GM19467 (cell line): ENCODE measurements around the gene SMPD4.
"Not testable (repeated sequence)": the region's sequence is repeated elsewhere in the genome, so short reads cannot be mapped to it uniquely, and the experiment has no call there.

Source experiments
- ATAC-seq: cut with Tn5 transposase; IDR thresholded peaks from one replicate; pipeline ENCODE4 v1.9.1; 2021; ENCODE audit warnings: mild to moderate bottlenecking, moderate library complexity; ENCODE audit not compliant: unreplicated experiment

Gene SMPD4

GRCh38 chr2:130157825-130158514 lies 23.4 kb downstream of the SMPD4 start:
- ATAC-seq: peak; percentile 84

- ATAC-seq: peak; percentile 34
Measured at GRCh38 chr2:130157354-130157753, 24.0 kb downstream of the SMPD4 start.

GRCh38 chr2:130156624-130157004 lies 24.8 kb downstream of the SMPD4 start:
- ATAC-seq: no peak

- ATAC-seq: not testable (repeated sequence)
Measured at GRCh38 chr2:130155956-130156623, 25.3 kb downstream of the SMPD4 start.

GRCh38 chr2:130154773-130155765 lies 26.3 kb downstream of the SMPD4 start:
- no peak for ATAC-seq

GRCh38 chr2:130154423-130154770 lies 27.0 kb downstream of the SMPD4 start:
- not testable (repeated sequence) for ATAC-seq

- ATAC-seq: not testable (repeated sequence)
Measured at GRCh38 chr2:130153721-130154422, 27.5 kb downstream of the SMPD4 start.

- ATAC-seq: no peak
Measured at GRCh38 chr2:130152816-130153595, 28.4 kb downstream of the SMPD4 start.

- ATAC-seq: not testable (repeated sequence)
Measured at GRCh38 chr2:130152136-130152815, 29.1 kb downstream of the SMPD4 start.

GRCh38 chr2:130151145-130151512 lies 30.3 kb downstream of the SMPD4 start:
- not testable (repeated sequence) for ATAC-seq

- ATAC-seq: no peak
Measured at GRCh38 chr2:130150181-130151144, 30.9 kb downstream of the SMPD4 start.

- not testable (repeated sequence) for ATAC-seq
Measured at GRCh38 chr2:130148515-130148914, 32.9 kb downstream of the SMPD4 start.

GRCh38 chr2:130145006-130145414 lies 36.4 kb downstream of the SMPD4 start, which contains the start of gene CCDC74B:
Gene CCDC74B (minus strand): TSS chr2:130145112. CDS start chr2:130144996, 116 bp downstream.
- peak; percentile 84 for ATAC-seq

- not testable (repeated sequence) for ATAC-seq
Measured at GRCh38 chr2:130143266-130144039, 37.9 kb downstream of the SMPD4 start.

- not testable (repeated sequence) for ATAC-seq
Measured at GRCh38 chr2:130142396-130143265, 38.8 kb downstream of the SMPD4 start.

- not testable (repeated sequence) for ATAC-seq
Measured at GRCh38 chr2:130141645-130142370, 39.6 kb downstream of the SMPD4 start.
